Testis (tissue), 3 donors: ENCODE measurements around the gene NSUN2. TPM values are rescaled to one million over a fixed set of nuclear protein-coding genes. Genes with fewer than 3 reads are reported as not detected.

Experiments
- DNase-seq: peaks from one replicate; pipeline ENCODE4 v3.0.0-alpha.2; 2019
- H3K27ac ChIP-seq, 2 donors: fragments of 200-600 bp; sonication (generic); one replicate each; pipeline ENCODE4 v1.5.1; 2019
- H3K27me3 ChIP-seq: fragments of 200-600 bp; sonication (generic); one replicate; pipeline ENCODE4 v1.5.1; 2019
- H3K36me3 ChIP-seq: fragments of 200-600 bp; sonication (generic); one replicate; pipeline ENCODE4 v1.5.1; 2017; ENCODE audit warnings: low read depth; ENCODE audit errors: missing control alignments
- H3K4me1 ChIP-seq: fragments of 200-600 bp; sonication (generic); one replicate; pipeline ENCODE4 v1.5.1; 2019
- H3K4me3 ChIP-seq, 2 donors: fragments of 200-600 bp; sonication (generic); one replicate each; pipeline ENCODE4 v1.5.1; 2017 to 2019
- H3K9me3 ChIP-seq: fragments of 200-600 bp; sonication (generic); one replicate; pipeline ENCODE4 v1.5.1; 2017
- POLR2A ChIP-seq: fragments of 450-650 bp; IDR thresholded peaks from one replicate; pipeline ENCODE4 v1.6.1; 2017; ENCODE audit warnings: antibody characterized with exemption, mild to moderate bottlenecking, moderate library complexity
- WGBS, 2 donors: methylation state at CpG; one replicate each; pipeline ENCODE4 v1.1.5; 2018; 5-methylcytosine and 5-hydroxymethylcytosine counted together
- intact Hi-C: fragments of 100-400 bp; cut with DNase I; formaldehyde crosslinking; loops from one replicate; pipeline ENCODE4 v1.15.1; 2023; ENCODE audit warnings: low total_unique reads
- polyA plus RNA-seq: library from polyadenylated mRNA; stranded (reverse); fragments of 350-450 nt; fragmentation: Illumina TruSeq; extraction: RNeasy Lipid Tissue Mini Kit (QIAGEN cat#74804); gene quantifications from one replicate; pipeline ENCODE4 v1.2.3, GENCODE V29; 2014; ENCODE audit warnings: low read depth, low replicate concordance; ENCODE audit not compliant: insufficient read depth
- total RNA-seq, 2 donors: library from RNA; depleted of rRNA; stranded (reverse); fragments of >200 nt; gene quantifications; one replicate each; pipeline ENCODE4 v1.2.3, GENCODE V29; 2016
- TF ChIP-seq, protein P1 (sequence below), 3 experiments: fragments of 450-650 bp in 2 of 3; fragments of 200-600 bp in 1 of 3; sonication (generic) in 1 of 3; IDR thresholded peaks; one replicate each; pipeline ENCODE4 v1.5.1; 2016 to 2019; ENCODE audit warnings: antibody characterized with exemption in 3 of 3, mild to moderate bottlenecking in 2 of 3, moderate library complexity in 1 of 3

The NSUN2 gene
- total and polyA plus RNA-seq, 3 donors from 2014 or later: 51.6 to 80.1 (median 66.7) TPM

DNA sequence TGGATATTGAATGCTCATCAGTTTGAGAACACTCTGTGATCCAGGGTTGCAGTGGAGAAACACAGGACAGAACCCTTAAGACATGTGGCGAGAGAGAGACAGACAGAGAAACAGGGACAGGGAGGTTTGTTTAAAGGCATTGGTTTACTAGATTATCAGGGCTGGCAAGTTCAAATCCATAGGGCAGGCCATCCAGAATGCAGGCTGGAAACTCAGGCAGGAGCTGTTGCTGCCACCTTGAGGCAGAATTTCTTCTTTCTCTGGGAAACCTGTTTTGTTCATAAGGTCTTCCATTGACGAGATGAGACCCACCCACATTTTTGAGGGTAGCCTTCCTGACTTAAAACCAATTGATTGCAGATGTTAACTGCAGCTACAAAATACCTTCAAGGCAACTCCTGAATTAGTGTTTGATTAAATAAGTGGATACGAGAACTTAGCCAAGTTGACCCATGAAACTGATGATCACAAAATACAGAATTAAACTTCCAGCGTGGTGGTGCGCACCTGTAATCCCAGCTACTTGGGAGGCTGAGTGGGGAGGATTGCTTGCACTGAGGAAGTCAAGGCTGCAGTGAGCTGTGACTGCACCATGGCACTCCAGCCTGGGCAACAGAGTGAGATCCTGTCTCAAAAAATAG lies 55.9 kb downstream of the NSUN2 start:
- DNase-seq: peak; percentile 64
- Histone ChIP-seq H3K9me3 (no peaks in the 10 kb centered on the region), H3K4me1 (no peaks in the 10 kb centered on the region), H3K36me3 (no peaks in the 10 kb centered on the region), H3K27ac (no peak overlapping the region), H3K4me3 (no peak overlapping the region), H3K27me3 (no peaks in the 10 kb centered on the region)
- 52 to 64% methylated on average over 5 of the region's 5 CpGs for WGBS, 2 donors
- intact Hi-C loops: no loop called here
- TF ChIP-seq POLR2A: no peak
- TF ChIP-seq, protein P1, sequence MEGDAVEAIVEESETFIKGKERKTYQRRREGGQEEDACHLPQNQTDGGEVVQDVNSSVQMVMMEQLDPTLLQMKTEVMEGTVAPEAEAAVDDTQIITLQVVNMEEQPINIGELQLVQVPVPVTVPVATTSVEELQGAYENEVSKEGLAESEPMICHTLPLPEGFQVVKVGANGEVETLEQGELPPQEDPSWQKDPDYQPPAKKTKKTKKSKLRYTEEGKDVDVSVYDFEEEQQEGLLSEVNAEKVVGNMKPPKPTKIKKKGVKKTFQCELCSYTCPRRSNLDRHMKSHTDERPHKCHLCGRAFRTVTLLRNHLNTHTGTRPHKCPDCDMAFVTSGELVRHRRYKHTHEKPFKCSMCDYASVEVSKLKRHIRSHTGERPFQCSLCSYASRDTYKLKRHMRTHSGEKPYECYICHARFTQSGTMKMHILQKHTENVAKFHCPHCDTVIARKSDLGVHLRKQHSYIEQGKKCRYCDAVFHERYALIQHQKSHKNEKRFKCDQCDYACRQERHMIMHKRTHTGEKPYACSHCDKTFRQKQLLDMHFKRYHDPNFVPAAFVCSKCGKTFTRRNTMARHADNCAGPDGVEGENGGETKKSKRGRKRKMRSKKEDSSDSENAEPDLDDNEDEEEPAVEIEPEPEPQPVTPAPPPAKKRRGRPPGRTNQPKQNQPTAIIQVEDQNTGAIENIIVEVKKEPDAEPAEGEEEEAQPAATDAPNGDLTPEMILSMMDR (IDR thresholded peaks at IDR 0.05): peak in 2 of 3 experiments; percentile 37 to 52

DNA sequence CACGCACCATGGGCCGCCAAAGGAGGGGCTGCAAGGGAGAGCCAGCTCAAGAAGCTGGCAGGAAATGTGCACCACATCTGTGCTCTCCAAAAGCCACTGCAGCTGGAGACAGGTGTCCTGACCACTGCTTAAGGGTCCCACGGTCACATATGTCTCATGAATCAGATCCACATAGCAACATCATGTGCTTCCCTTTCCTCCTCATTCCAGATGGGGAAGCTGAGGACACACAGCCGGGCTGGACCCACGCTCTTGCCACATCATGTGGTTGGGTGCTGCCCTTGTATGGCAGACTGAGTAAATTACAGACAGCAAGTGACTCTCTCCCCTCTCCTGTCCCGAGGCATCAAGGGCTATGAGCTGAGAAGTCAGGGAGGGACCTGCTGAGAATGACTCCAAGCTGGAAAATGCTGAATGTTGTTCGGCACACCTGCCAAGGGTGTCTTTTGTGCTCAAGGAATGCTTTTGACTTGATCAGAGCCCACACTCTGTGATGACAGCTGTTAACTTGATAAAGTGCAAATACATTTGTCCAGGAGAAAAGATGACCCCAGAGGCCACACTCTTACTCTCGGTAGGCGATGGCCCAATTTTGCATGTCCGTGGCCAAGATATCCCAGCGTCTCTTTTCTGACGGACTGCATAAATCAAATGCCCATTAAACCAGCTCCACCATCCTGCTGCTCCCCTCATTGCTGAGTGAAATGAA lies 58.2 kb downstream of the NSUN2 start:
- H3K4me1 ChIP-seq: no peaks in the 10 kb centered on the region
- no peaks in the 10 kb centered on the region for H3K9me3 ChIP-seq
- 75% methylated on average over 10 to 12 of the region's 12 CpGs for WGBS, 2 donors
- no peak for TF ChIP-seq POLR2A
- TF ChIP-seq, protein P1 (IDR thresholded peaks at IDR 0.05): no peak
- H3K27ac ChIP-seq: no peak overlapping the region
- intact Hi-C loops: no loop called here
- H3K4me3 ChIP-seq: no peak overlapping the region
- H3K27me3 ChIP-seq: no peaks in the 10 kb centered on the region
- H3K36me3 ChIP-seq: no peaks in the 10 kb centered on the region
- no peak for DNase-seq

DNA sequence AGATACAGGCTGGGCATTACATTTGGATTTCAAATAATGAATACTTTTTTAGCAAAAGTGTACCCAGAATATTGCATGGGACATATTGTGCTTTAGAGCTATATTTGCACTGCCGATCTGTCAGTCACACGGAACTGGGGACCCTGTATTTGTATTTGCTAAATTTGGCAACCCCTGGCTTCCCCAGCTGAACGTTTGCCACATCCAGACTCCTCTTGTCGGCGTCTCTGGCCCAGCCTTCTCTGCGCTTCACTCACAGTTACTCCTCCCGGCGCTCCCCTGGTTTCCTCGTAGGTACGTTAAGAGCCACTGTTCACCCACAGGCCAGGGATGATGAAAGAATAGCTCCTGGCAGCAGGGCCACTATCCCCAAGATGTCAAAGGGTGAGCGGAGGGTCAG lies 58.7 kb downstream of the NSUN2 start:
- Histone ChIP-seq H3K27me3 (no peaks in the 10 kb centered on the region), H3K9me3 (no peaks in the 10 kb centered on the region), H3K4me1 (no peaks in the 10 kb centered on the region), H3K36me3 (no peaks in the 10 kb centered on the region), H3K4me3 (no peak overlapping the region), H3K27ac (no peak overlapping the region)
- intact Hi-C loops: no loop called here
- 85 to 87% methylated on average over 11 of the region's 11 CpGs for WGBS, 2 donors
- DNase-seq: no peak
- TF ChIP-seq, protein P1 (IDR thresholded peaks at IDR 0.05): no peak
- TF ChIP-seq POLR2A: no peak

DNA sequence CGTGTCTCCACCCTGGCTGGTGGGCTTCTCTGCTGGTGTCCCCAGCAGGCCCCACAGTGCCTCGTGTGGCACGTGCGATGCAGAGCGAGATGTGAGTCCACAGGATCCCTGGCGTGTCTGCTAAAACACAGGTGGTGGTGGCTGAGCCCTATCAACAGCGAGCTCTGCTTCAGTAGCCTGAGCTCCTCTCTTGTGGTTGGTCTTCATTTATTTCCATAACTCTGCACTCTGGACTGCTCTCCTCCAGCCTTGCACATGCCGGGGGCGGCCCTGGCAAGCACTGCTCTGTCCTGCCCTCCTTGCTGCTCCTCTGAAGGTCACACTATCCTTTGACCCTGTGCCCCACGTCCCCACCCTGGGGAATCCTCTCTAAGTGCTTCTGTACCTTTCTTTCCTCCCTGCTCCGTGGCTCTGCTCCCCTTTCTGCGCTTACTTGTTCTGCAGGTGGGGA lies 59.2 kb downstream of the NSUN2 start:
- TF ChIP-seq, protein P1 (IDR thresholded peaks at IDR 0.05): no peak
- TF ChIP-seq POLR2A: no peak
- Histone ChIP-seq H3K27ac (no peak overlapping the region), H3K4me3 (no peak overlapping the region), H3K27me3 (no peaks in the 10 kb centered on the region), H3K9me3 (no peaks in the 10 kb centered on the region), H3K36me3 (no peaks in the 10 kb centered on the region), H3K4me1 (peaks cover 4% of the 10 kb centered on the region)
- 60 to 71% methylated on average over 11 to 12 of the region's 12 CpGs for WGBS, 2 donors
- intact Hi-C loops: no loop called here
- DNase-seq: no peak
